Right renal pelvis (tissue), 4 donors: ENCODE data around the gene CAMK4. TPM values are rescaled to one million over a fixed set of nuclear protein-coding genes. Genes with fewer than 3 reads are reported as not detected.
"Not testable (repeated sequence)": the region's sequence is repeated elsewhere in the genome, so short reads cannot be mapped to it uniquely, and the experiment has no call there.

Experiments used
- DNase-seq, 4 donors: peaks; one replicate each; pipeline ENCODE4 v3.0.0-alpha.2; 2013; ENCODE audit warnings: low read depth in 4 of 4, low spot score in 3 of 4, missing footprints in 1 of 4
- polyA plus RNA-seq, 4 donors: library from polyadenylated mRNA; unstranded; fragments of 120-200 nt; gene quantifications; one replicate each; pipeline ENCODE4 v1.2.1, GENCODE V29; 2013; ENCODE audit not compliant: insufficient read length in 4 of 4

CAMK4 gene
- polyA plus RNA-seq, 4 donors: 5.3 to 6.8 (median 5.6) TPM

- DNase-seq: not testable (repeated sequence)
These were observed 77.9 kb downstream of the CAMK4 start for GRCh38 chr5:111302043-111302442.

GRCh38 chr5:111308951-111309350 is 84.8 kb downstream of the CAMK4 start:
- DNase-seq: no peak

DNA sequence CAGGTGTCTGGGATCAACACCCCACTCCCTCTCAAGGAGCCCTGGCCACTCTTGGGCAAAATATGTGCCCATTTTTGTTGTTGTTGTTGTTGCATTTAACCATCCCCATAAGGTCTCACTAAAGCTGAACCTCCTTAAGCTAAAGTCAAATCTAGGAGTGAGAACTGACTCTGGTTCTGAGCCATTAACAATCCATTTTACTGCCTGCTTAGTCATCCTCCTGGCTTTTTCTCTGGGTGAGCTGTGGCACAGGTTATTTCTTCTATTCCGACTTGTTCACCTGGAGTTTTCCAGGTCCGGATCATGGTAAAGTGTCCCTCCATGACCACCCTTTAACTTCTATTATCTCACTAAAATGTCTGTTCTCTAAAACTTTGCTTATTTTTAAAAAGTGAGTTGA is 85.2 kb downstream of the CAMK4 start:
- no peak for DNase-seq

- no peak for DNase-seq
These were observed 86.8 kb downstream of the CAMK4 start for GRCh38 chr5:111310711-111311620.

GRCh38 chr5:111311666-111312065 is 87.5 kb downstream of the CAMK4 start:
- no peak for DNase-seq

DNA sequence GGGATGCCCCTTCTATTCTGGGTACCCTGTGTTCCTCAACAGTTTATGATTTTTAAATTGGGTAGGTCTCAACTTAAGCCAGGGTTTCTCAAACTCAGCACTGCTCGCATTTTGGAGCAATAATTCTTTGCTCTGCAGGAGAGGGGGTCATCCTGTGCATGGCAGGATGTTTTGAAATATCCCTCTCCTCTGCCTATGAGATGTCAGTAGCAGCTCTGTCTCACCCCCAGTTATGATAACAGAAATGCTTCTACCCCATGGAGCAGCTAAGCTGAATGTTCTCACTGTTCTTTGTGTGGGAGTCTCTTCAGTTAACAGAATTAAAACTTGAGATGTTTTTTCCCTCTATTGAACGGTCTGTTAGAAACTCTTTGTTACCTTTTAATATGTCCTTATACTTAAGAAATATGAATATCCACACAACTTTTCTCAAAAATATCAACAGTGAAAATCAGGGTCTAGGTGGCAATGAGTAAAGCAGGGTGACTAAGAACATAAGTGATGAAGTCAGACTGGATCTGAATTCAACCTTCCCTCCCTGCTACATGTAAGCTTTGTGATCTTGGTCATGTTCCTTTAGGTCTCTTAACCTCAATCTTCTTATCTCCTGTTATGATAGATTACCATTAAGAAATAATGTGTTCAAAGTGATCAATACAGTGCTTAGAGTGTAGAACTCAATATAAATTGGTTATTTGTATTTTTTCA is 89.0 kb downstream of the CAMK4 start:
- no peak for DNase-seq

- DNase-seq: no peak
These were observed 96.8 kb downstream of the CAMK4 start for GRCh38 chr5:111320953-111321352.

- DNase-seq: no peak
These were observed 97.2 kb downstream of the CAMK4 start for GRCh38 chr5:111321376-111321775.

- DNase-seq: no peak
These were observed 102.4 kb downstream of the CAMK4 start for GRCh38 chr5:111326551-111326950.

DNA sequence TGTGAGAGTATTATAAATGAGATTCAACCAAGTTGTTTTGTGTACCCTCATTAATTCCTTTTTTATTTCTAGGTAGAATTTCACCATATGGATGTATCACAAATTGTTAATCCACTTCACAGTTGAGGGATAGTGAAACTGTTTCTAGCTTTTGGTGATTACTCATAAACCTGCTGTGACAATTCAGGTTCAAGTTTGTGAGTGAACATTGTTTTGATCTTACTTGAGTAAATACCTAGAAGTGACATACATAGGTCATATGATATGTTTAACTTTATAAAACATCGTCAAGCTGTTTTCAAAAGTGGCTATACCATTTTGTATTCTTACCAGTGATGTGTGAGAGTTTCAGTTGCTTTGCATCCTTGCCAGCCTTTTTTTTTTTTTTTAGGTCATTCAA is 112.9 kb downstream of the CAMK4 start:
- DNase-seq: no peak

- no peak for DNase-seq
These were observed 113.5 kb downstream of the CAMK4 start for GRCh38 chr5:111337688-111338087.

DNA sequence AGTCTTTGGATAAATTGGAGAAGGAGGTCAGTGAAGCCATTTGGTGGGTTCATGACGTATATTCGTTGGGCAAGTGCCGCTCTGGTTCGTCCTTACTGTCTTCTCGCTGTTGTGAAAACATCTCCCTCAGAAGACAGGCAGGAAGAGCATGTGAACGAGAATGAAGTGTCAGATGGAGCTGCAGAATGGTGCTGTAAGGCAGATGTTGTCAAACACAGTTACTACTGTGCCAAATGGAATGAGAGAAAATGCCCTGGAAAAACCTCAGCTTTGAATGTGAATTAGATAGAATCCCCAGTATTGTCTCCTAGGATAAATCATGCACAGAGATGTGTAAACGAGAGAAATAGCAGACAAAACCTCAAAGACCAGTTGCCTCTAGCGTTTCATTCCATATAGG is 121.5 kb downstream of the CAMK4 start:
- DNase-seq: no peak

DNA sequence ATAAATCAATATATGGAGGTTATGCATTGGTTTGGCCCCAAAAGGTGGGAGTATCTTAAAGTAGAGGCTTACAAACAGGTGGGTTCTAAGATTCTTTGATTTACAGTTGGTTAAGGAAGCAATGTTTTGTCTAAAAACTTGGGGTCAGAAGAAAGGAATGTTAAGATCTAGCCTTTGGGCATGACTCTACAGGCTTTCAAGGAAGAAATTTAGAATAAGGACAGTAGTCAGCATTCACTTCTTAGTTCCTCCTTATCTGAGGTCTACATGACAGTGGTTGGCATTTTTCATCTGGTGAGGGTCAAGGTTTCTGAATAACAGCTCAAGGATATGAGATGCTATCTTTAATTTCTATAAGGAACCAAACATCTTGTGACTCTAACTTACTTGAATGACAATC is 122.8 kb downstream of the CAMK4 start:
- no peak for DNase-seq

DNA sequence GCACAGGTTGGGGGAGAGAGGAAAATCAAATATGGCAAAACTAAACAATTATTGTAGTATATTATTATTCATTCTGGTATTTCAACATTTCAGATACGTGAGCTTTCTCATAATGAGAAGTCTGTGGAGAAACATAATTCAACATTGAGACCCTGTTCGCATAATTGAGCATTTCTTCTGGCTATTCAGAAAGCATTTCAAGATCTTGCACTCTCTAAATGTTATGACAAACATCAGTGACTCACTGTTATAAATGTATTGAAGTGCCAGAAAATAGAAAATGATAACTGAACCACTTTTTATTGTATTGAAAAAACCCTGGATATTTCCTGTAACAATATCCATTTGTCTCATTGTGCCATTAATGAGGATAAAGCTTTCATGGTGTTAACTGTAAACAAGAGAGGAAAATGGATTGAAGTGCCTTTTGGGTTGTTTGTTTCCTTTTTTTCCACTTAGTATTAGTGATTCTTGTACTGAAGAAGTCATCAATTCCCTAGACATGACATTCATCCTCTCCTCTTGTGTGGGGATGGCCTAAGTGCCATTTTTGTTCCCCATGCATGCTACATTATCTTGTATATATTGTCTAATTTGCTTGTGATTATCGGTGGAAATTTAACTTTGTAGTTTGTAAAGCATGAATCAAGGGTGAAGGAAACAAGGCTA is 124.6 kb downstream of the CAMK4 start:
- DNase-seq: no peak

DNA sequence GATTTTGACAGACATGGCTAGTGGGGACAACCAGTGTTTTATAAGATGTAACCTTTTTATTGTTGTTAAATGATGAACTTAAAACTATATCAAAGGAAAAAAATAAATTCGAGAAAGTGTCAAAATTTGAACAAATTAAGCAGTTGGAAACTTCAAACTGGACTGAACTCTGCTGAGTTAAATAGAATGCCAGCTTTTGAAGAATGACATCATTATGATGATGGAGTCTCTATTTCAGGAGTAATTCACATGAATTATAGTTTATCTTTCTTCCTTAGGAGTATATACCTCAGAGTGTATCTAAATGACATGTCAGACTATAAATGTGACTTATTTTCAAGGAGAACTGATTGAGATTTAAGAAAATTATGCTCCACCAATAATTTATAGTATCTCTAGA is 125.2 kb downstream of the CAMK4 start:
- no peak for DNase-seq

- no peak for DNase-seq
These were observed 128.9 kb downstream of the CAMK4 start for GRCh38 chr5:111353035-111353434.

GRCh38 chr5:111358726-111359125 is 134.5 kb downstream of the CAMK4 start:
- DNase-seq: not testable (repeated sequence)

DNA sequence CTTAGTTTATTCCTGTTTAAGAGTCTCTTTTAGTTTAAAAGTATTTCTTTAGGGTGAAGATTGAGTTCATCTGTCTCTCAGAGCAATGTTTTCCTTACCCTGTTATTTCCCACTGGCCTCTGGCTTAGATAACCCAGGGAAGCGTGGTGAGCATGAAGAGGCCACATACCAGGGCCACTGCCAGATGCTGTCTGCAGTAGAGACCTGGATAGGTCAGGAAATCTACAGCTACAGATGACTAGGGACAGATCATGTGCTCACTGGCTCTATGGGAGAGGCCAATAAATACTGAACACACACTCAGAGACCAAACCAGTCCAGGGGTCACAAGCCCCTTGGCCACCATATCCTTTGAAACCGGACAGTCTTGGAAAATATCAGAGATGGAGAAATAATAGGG is 136.0 kb downstream of the CAMK4 start:
- DNase-seq: no peak

- peak in 1 of 4 donors; percentile 5 for DNase-seq
These were observed 140.8 kb downstream of the CAMK4 start for GRCh38 chr5:111364992-111365391.

- DNase-seq: no peak
These were observed 142.2 kb downstream of the CAMK4 start for GRCh38 chr5:111366388-111366787.

- no peak for DNase-seq
These were observed 142.9 kb downstream of the CAMK4 start for GRCh38 chr5:111367115-111367514.
